SK-N-SH (cell line): Measurements from ENCODE around the gene SLC26A8. TPM values are rescaled to one million over a fixed set of nuclear protein-coding genes. Genes with fewer than 3 reads are reported as not detected.

Experiments used
- CTCF ChIA-PET: fragments of 300-600, 350-600 bp; formaldehyde crosslinking; extraction: SDS; loops from one replicate; lab custom pipeline; 2021; lab: Yijun Ruan, JAX
- POLR2A ChIA-PET: fragments of 350-600 bp; sonication (Branson Sonifier 250); formaldehyde crosslinking; extraction: SDS; loops from one replicate; lab custom pipeline; 2020; ENCODE audit warnings: antibody characterized with exemption, inconsistent platforms; lab: Yijun Ruan, JAX
- DNase-seq: peaks from one replicate; pipeline ENCODE4 v3.0.0; 2012
- H2AFZ ChIP-seq: fragments of 200-600 bp; sonication (generic); 2 replicates; pipeline ENCODE4 v1.8.1; 2016; ENCODE audit warnings: antibody characterized with exemption, mild to moderate bottlenecking, low read depth
- H3F3A ChIP-seq: fragments of 200-600 bp; sonication (generic); replicated peaks from 2 replicates; pipeline ENCODE3; 2016; ENCODE audit warnings: antibody characterized with exemption, mild to moderate bottlenecking; ENCODE audit not compliant: insufficient read depth
- H3K27ac ChIP-seq, 2 experiments: fragments of 200-500 bp in 1 of 2; fragments of 200-600 bp in 1 of 2; sonication (Bioruptor generic) in 1 of 2; sonication (generic), shearing (Covaris generic) in 1 of 2; 2 replicates each; pipeline versions ENCODE4 v1.5.1 to v1.6.1; 2014 to 2016; ENCODE audit warnings: low read depth in 2 of 2, inconsistent platforms in 1 of 2, low read length in 1 of 2, mild to moderate bottlenecking in 1 of 2, mixed read lengths in 1 of 2
- H3K27me3 ChIP-seq: fragments of 200-600 bp; sonication (generic), shearing (Covaris generic); 2 replicates; pipeline ENCODE4 v1.6.1; 2016; ENCODE audit warnings: mixed run types; ENCODE audit not compliant: insufficient read depth
- H3K36me3 ChIP-seq, 2 experiments: fragments of 200-500 bp in 1 of 2; fragments of 200-600 bp in 1 of 2; sonication (Bioruptor generic) in 1 of 2; sonication (generic) in 1 of 2; replicated peaks in 1 of 2; 2 replicates each; pipeline versions ENCODE3 to v1.5.1; 2014 to 2016; ENCODE audit warnings: low read length in 1 of 2, mild to moderate bottlenecking in 1 of 2; ENCODE audit not compliant: insufficient read depth in 2 of 2, control insufficient read depth in 1 of 2
- H3K4me1 ChIP-seq, 2 experiments: fragments of 200-500 bp in 1 of 2; fragments of 200-600 bp in 1 of 2; sonication (Bioruptor generic) in 1 of 2; sonication (generic), shearing (Covaris generic) in 1 of 2; 2 replicates each; pipeline versions ENCODE4 v1.5.1 to v1.6.1; 2014 to 2016; ENCODE audit warnings: low read depth in 1 of 2, low read length in 1 of 2, mixed run types in 1 of 2; ENCODE audit not compliant: insufficient read depth in 2 of 2, control insufficient read depth in 1 of 2
- H3K4me2 ChIP-seq: fragments of 200-600 bp; sonication (generic), shearing (Covaris generic); 2 replicates; pipeline ENCODE4 v1.6.1; 2017; ENCODE audit warnings: mixed run types
- H3K4me3 ChIP-seq, 2 experiments: fragments of 200-500 bp in 1 of 2; fragments of 200-600 bp in 1 of 2; sonication (Bioruptor generic) in 1 of 2; sonication (generic), shearing (Covaris generic) in 1 of 2; 2 replicates each; pipeline versions ENCODE4 v1.5.1 to v1.8.1; 2014 to 2016; ENCODE audit warnings: low read depth in 2 of 2, inconsistent platforms in 1 of 2, low read length in 1 of 2, mild to moderate bottlenecking in 1 of 2, mixed read lengths in 1 of 2, moderate library complexity in 1 of 2
- H3K79me2 ChIP-seq: fragments of 200-600 bp; sonication (generic); 2 replicates; pipeline ENCODE4 v1.8.1; 2017; ENCODE audit warnings: mild to moderate bottlenecking; ENCODE audit not compliant: insufficient read depth
- H3K9ac ChIP-seq: fragments of 200-600 bp; sonication (generic); 2 replicates; pipeline ENCODE4 v1.6.1; 2017; ENCODE audit warnings: mixed run types
- H3K9me2 ChIP-seq: fragments of 200-600 bp; sonication (generic); 2 replicates; pipeline ENCODE4 v1.6.1; 2017; ENCODE audit warnings: mixed run types
- H3K9me3 ChIP-seq: fragments of 200-600 bp; sonication (generic); 2 replicates; pipeline ENCODE4 v1.6.1; 2017; ENCODE audit warnings: mixed run types, mild to moderate bottlenecking, moderate library complexity
- H4K20me1 ChIP-seq: fragments of 200-600 bp; sonication (generic); 2 replicates; pipeline ENCODE4 v1.6.1; 2017; ENCODE audit warnings: mild to moderate bottlenecking, mixed run types; ENCODE audit not compliant: insufficient read depth
- CHD2 ChIP-seq: fragments of 150-350 bp; IDR thresholded peaks from 2 replicates; pipeline ENCODE4 v1.6.1; 2018; ENCODE audit warnings: low read length; ENCODE audit not compliant: partially characterized antibody
- ELF1 ChIP-seq: IDR thresholded peaks from 2 replicates; pipeline ENCODE4 v1.4.0; 2012
- EP300 ChIP-seq, 2 experiments: IDR thresholded peaks; 2 replicates each; pipeline versions ENCODE4 v1.4.0 to v1.6.1; 2012; ENCODE audit warnings: borderline replicate concordance in 1 of 2, low read depth in 1 of 2, low read length in 1 of 2
- FOXJ3 ChIP-seq: sonication (generic); formaldehyde crosslinking; IDR thresholded peaks from 2 replicates; pipeline ENCODE4 v1.5.1; 2020; ENCODE audit warnings: mild to moderate bottlenecking, missing genetic modification reagents
- TEAD4 ChIP-seq: IDR thresholded peaks from 2 replicates; pipeline ENCODE4 v1.4.0; 2012; ENCODE audit warnings: mild to moderate bottlenecking, borderline replicate concordance; ENCODE audit not compliant: insufficient read depth
- WGBS: methylation state at CpG from one replicate; pipeline ENCODE4 v1.1.6; 2017; ENCODE audit warnings: low lambda C conversion rate; 5-methylcytosine and 5-hydroxymethylcytosine counted together
- polyA plus RNA-seq, 3 experiments: library from polyadenylated mRNA; depleted of rRNA; stranded (reverse); fragments of >200 nt; gene quantifications; 2 replicates each; pipeline ENCODE4 v1.2.3, GENCODE V29; 2012
- TF ChIP-seq, protein P1 (sequence below): IDR thresholded peaks from 2 replicates; pipeline ENCODE4 v1.4.0; 2012; ENCODE audit warnings: low read depth, borderline replicate concordance
- TF ChIP-seq, protein P2 (sequence below): IDR thresholded peaks from 2 replicates; pipeline ENCODE4 v1.4.0; 2012; ENCODE audit warnings: low read depth
- TF ChIP-seq, protein P3 (sequence below): IDR thresholded peaks from 2 replicates; pipeline ENCODE4 v1.6.1; 2012; ENCODE audit warnings: mild to moderate bottlenecking, low read depth, low read length, moderate library complexity

The SLC26A8 gene
- polyA plus RNA-seq, 1 of the 3 experiments (the other 2 are of a cell fraction), result not detected

DNA sequence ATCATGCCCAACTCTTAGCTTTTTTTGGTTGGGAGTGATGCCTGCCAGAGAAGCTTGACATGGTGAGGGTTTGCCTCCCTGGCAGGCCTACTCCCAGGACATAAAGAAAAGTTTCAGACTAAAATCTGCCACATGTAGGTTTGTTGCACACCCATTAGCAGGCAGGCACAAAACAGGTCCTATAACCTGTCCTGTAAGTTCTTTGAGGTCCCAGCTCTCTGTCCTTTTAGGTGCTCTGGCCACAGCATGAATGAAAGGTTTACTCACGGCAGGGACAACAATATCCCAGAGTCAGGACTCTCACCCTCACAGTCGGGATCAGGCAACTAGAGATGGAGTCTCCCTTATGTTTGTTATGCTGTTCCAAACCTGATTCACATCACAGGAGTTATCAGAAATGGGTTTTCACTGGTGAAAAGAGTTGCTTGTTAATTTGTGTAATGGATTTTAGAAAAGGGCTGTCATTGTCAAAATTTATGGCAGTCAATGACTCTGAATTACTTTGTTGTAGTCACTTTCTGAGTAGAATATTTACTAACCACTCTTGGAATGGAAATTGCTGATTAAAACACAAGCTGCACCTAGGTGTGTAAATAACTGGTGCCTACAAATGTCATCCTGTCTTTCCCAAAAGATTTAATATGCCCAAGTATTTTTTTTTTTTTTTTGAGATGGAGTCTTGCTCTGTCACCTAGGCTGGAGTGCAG, 97.8 kb downstream of the SLC26A8 start:
- POLR2A ChIA-PET, result no interaction called here
- 96% methylated on average over 2 of the region's 2 CpGs for WGBS

DNA sequence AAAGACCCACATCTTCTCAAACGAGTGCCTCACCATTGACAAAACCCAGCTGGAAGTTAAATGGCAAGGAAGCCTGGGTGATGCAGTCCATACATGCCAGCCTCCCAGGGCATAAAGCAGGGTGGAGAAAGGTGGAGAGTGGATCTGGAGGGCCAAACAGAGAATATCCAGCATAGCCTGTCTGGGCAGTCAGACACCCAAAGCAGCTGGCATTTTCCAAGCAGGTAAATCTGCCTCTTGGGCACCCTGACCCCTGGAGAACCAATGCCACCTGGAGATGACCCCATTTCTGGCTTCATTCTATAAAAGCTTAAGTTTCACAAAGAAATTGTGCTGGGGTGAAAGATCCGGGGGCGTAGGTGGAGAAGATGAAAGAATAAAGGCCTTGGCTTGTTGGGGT, 98.5 kb downstream of the SLC26A8 start:
- CTCF ChIA-PET, result interaction anchor here (1.1 kb wide), 1 partner anchor 9 kb away, joined by 4 read pairs; no protein-coding TSS in a partner anchor
- peaks cover 5% of the 10 kb centered on the region for H3K79me2 ChIP-seq

More for the DNA sequence above, 97.8 kb downstream of the SLC26A8 start:
- Histone ChIP-seq H3K4me3 (no peak overlapping the region), H3K4me1 (no peaks in the 10 kb centered on the region; a peak in 1 of 4 replicates), H3K27ac (no peak overlapping the region), H3K9ac (no peak overlapping the region), H3K9me2 (no peaks in the 10 kb centered on the region), H3K9me3 (no peaks in the 10 kb centered on the region), H3K79me2 (no peaks in the 10 kb centered on the region), H3F3A (no peaks in the 10 kb centered on the region), H3K27me3 (no peaks in the 10 kb centered on the region), H3K4me2 (no peak overlapping the region), H4K20me1 (no peaks in the 10 kb centered on the region), H2AFZ (no peak overlapping the region), H3K36me3 (no peaks in the 10 kb centered on the region)
- CTCF ChIA-PET, result interaction anchor here (1.1 kb wide), 1 partner anchor 10 kb away, joined by 4 read pairs; no protein-coding TSS in a partner anchor
- TF ChIP-seq TEAD4 (no peak), EP300 (IDR thresholded peaks at IDR 0.05; ENCODE audit: borderline replicate concordance in 1 of 2, low read depth in 1 of 2, low read length in 1 of 2) (no peak), FOXJ3 (CRISPR knock-in tag) (no peak)
- TF ChIP-seq, protein P1, sequence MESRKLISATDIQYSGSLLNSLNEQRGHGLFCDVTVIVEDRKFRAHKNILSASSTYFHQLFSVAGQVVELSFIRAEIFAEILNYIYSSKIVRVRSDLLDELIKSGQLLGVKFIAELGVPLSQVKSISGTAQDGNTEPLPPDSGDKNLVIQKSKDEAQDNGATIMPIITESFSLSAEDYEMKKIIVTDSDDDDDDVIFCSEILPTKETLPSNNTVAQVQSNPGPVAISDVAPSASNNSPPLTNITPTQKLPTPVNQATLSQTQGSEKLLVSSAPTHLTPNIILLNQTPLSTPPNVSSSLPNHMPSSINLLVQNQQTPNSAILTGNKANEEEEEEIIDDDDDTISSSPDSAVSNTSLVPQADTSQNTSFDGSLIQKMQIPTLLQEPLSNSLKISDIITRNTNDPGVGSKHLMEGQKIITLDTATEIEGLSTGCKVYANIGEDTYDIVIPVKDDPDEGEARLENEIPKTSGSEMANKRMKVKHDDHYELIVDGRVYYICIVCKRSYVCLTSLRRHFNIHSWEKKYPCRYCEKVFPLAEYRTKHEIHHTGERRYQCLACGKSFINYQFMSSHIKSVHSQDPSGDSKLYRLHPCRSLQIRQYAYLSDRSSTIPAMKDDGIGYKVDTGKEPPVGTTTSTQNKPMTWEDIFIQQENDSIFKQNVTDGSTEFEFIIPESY, result no peak
- TF ChIP-seq, protein P2, sequence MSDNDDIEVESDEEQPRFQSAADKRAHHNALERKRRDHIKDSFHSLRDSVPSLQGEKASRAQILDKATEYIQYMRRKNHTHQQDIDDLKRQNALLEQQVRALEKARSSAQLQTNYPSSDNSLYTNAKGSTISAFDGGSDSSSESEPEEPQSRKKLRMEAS, result no peak
- DNase-seq, result no peak

More for the DNA sequence above, 98.5 kb downstream of the SLC26A8 start:
- Histone ChIP-seq H3K9me2 (no peaks in the 10 kb centered on the region), H3K9me3 (no peaks in the 10 kb centered on the region), H3K9ac (no peak overlapping the region), H3K27ac (no peak overlapping the region), H3K4me1 (no peaks in the 10 kb centered on the region; a peak in 1 of 4 replicates), H2AFZ (no peak overlapping the region), H3K36me3 (no peaks in the 10 kb centered on the region), H3K4me2 (no peak overlapping the region), H4K20me1 (no peaks in the 10 kb centered on the region), H3K4me3 (no peak overlapping the region), H3K27me3 (no peaks in the 10 kb centered on the region), H3F3A (no peaks in the 10 kb centered on the region)
- no peak for DNase-seq
- 85% methylated on average over 3 of the region's 3 CpGs for WGBS
- POLR2A ChIA-PET, result no interaction called here
- TF ChIP-seq FOXJ3 (CRISPR knock-in tag) (no peak), CHD2 (no peak), ELF1 (no peak)
- TF ChIP-seq, protein P3, sequence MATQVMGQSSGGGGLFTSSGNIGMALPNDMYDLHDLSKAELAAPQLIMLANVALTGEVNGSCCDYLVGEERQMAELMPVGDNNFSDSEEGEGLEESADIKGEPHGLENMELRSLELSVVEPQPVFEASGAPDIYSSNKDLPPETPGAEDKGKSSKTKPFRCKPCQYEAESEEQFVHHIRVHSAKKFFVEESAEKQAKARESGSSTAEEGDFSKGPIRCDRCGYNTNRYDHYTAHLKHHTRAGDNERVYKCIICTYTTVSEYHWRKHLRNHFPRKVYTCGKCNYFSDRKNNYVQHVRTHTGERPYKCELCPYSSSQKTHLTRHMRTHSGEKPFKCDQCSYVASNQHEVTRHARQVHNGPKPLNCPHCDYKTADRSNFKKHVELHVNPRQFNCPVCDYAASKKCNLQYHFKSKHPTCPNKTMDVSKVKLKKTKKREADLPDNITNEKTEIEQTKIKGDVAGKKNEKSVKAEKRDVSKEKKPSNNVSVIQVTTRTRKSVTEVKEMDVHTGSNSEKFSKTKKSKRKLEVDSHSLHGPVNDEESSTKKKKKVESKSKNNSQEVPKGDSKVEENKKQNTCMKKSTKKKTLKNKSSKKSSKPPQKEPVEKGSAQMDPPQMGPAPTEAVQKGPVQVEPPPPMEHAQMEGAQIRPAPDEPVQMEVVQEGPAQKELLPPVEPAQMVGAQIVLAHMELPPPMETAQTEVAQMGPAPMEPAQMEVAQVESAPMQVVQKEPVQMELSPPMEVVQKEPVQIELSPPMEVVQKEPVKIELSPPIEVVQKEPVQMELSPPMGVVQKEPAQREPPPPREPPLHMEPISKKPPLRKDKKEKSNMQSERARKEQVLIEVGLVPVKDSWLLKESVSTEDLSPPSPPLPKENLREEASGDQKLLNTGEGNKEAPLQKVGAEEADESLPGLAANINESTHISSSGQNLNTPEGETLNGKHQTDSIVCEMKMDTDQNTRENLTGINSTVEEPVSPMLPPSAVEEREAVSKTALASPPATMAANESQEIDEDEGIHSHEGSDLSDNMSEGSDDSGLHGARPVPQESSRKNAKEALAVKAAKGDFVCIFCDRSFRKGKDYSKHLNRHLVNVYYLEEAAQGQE, result no peak
